GM19099 (cell line): Measurements from ENCODE around the gene XYLT1.

ENCODE experiments used
- POLR2A ChIP-seq: IDR thresholded peaks from 3 replicates; pipeline ENCODE4 v1.6.1; 2011; ENCODE audit warnings: low read depth; ENCODE audit not compliant: insufficient read length; ENCODE audit errors: extremely low read depth

XYLT1 gene

DNA sequence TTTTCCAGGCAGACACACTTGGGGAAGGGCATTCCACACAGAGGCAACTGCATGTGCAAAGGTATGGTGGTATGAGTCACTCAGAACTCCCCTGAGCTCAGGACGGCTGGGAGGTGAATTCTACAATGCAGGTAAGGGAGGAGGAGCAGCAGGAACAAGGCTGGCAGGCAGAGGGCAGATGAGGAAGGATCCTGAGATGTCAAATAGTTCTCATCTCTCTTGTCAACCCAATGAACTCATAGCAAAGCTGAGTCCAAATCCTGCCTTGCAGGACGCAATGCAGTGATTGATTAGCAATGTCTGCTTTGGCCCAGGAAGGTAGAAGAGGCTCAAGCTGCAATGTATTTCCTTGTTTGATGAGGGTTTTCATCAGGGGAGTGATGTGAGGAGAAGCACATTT, 243.5 kb downstream of the XYLT1 start:
- no peak for TF ChIP-seq POLR2A

- no peak for TF ChIP-seq POLR2A
Measured at GRCh38 chr16:17225541-17225940, 245.2 kb downstream of the XYLT1 start.

GRCh38 chr16:17224879-17225281, 245.9 kb downstream of the XYLT1 start:
- no peak for TF ChIP-seq POLR2A

GRCh38 chr16:17224350-17224749, 246.4 kb downstream of the XYLT1 start:
- no peak for TF ChIP-seq POLR2A

DNA sequence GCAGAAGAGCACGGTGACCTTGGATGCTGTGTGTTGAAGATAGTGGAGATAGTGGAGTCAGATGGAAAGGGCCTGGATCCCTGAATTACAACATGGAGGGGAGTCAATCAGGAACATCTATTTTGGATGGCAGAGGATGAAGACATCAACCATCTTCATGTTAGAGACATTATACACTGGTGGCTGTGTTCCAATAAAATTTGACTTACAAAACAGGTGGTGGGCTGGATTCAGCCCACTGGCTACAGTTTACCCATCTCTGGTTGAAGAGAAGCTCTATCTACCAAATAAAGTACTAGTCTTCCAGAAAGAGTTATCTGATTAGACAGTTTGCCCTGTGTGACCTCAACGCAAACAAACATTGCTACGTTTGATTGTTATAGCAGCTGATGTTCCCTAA, 247.2 kb downstream of the XYLT1 start:
- TF ChIP-seq POLR2A, result no peak

DNA sequence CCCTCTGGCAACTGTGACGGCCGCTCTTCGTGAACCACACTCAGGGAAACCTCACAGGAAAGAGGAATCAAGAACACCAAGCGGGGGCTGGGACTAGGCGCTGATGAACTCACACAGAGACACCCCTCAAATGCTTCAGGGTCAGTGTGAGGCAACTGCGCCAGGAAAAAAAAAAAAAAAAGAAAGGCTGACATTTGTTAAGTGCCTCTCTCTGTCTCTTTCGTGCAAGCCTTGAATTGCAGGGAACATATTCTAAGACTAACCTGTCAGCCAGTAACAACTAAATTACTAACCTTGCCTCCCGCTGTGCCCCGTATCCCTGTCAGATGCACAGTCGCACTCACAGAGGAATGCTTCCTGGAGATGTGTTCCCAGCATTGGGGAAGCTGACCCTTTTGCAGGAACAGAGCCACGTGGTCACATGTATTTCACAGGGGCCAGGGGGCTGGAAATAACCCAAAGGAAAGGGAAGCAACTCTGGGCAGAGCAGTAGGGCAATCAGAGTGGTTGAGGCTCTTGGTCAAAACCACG, 247.8 kb downstream of the XYLT1 start:
- TF ChIP-seq POLR2A, result no peak

- no peak for TF ChIP-seq POLR2A
Measured at GRCh38 chr16:17219991-17220390, 250.8 kb downstream of the XYLT1 start.

DNA sequence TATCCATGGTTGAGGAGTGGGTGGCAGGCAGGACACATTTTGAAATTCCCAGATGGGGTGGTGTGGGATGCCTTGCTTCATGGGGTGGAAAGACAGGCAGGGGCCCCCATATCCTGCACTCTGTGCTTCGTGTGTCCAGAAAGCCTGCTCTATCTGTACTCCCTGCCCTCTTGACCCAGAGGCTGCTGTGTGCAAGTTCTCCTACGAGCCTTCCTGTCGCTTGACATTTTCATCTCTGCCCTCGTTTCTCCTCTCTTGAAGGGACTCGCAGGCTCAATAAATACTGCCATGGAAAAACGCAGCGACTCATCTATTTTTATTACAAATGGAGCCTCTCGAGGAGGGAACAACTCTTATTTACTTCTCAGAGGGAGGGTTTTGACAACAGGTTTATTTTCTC, 254.8 kb downstream of the XYLT1 start:
- TF ChIP-seq POLR2A, result no peak

DNA sequence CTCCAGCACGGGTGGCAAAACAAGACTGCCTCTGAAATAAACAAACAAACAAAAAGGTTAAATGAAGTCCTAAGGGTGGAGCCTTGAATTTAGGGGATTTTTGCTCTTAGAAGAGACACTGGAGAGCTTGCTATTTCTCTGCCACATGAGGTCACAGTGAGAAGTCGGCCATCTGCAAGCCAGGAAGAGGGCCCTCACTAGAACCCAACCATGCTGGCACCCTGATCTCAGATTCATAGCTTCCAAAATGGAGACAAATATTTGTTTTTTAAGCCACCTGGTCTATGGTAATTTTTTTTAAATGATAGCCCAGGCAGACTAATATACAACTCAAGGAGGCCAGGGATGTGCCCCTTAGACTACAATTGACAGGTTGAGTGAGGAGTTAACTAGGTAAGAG, 255.5 kb downstream of the XYLT1 start:
- no peak for TF ChIP-seq POLR2A

DNA sequence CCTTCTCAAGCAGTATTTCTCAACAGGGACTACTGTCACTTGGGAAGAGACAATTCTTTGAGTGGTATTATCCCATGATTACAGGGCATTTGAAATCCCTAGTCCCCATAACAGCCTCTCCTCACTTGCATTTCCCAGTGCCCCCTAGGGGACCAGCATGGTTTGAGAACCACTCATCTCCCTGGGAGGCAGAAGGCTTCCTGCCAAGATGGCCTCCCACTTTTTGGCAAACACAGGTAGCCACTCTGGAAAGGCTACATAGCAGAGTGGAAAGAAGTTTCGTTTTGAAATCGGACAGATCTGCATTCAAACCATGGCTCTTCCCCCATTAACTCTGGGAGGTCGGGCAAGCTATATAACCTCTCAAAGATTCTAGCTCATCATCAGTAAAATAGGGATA, 256.8 kb downstream of the XYLT1 start:
- TF ChIP-seq POLR2A, result no peak

GRCh38 chr16:17213025-17213424, 257.7 kb downstream of the XYLT1 start:
- no peak for TF ChIP-seq POLR2A

GRCh38 chr16:17212606-17213005, 258.2 kb downstream of the XYLT1 start:
- no peak for TF ChIP-seq POLR2A

- no peak for TF ChIP-seq POLR2A
Measured at GRCh38 chr16:17211797-17212196, 259.0 kb downstream of the XYLT1 start.

DNA sequence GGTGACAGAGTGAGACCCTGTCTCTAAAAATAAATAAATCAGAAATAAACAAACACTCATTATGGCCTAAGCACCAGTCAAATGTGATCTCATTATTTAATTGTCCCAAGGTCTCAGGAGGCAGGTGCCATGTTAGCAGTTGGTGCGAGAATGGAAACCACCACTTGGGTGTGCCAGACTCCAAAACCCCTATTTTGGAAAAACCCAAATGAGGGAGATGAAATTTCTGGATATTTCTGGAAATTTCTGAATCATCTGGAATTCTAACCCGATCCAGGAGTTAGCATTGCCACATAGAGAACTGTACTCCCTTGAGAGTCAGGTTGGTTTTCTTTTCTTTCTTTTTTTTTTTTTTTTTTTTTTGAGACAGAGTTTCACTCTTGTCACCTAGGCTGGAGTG, 264.0 kb downstream of the XYLT1 start:
- TF ChIP-seq POLR2A, result no peak

- TF ChIP-seq POLR2A, result no peak
Measured at GRCh38 chr16:17205279-17206211, 265.2 kb downstream of the XYLT1 start.

GRCh38 chr16:17204644-17205043, 266.1 kb downstream of the XYLT1 start:
- no peak for TF ChIP-seq POLR2A
